Upper lobe of left lung (tissue), 4 donors: ENCODE results near the gene MPDZ.

Experiments
- CTCF ChIP-seq, 6 experiments: fragments of 450-650 bp in 4 of 6; fragments of 200-600 bp in 2 of 6; sonication (generic) in 2 of 6; IDR thresholded peaks; one replicate each; pipeline ENCODE4 v1.5.1; 2016 to 2019; ENCODE audit warnings: antibody characterized with exemption in 6 of 6
- EP300 ChIP-seq, 4 donors: sonication (generic); formaldehyde crosslinking; IDR thresholded peaks; one replicate each; pipeline ENCODE4 v1.5.1; 2017; ENCODE audit warnings: antibody characterized with exemption in 4 of 4, control low read depth in 2 of 4
- POLR2A ChIP-seq, 4 donors: fragments of 450-650 bp; IDR thresholded peaks; one replicate each; pipeline ENCODE4 v1.5.1; 2016 to 2017; ENCODE audit warnings: antibody characterized with exemption in 4 of 4, mild to moderate bottlenecking in 2 of 4
- POLR2AphosphoS5 ChIP-seq, 2 donors: sonication (generic); formaldehyde crosslinking; IDR thresholded peaks; one replicate each; pipeline ENCODE4 v1.5.1; 2017; ENCODE audit warnings: antibody characterized with exemption in 2 of 2

GRCh38 chr9:13095056-13095455 lies 184.4 kb downstream of the MPDZ start:
- TF ChIP-seq POLR2AphosphoS5 (IDR thresholded peaks at IDR 0.05) (no peak), CTCF (IDR thresholded peaks at IDR 0.05) (no peak), POLR2A (IDR thresholded peaks at IDR 0.05) (no peak), EP300 (IDR thresholded peaks at IDR 0.05) (no peak)
